Activated T-cell treated with anti-CD3 and anti-CD28 coated beads for 24 hours (primary cell): ENCODE data around the gene PTPN20.
"Not testable (repeated sequence)": the region's sequence is repeated elsewhere in the genome, so short reads cannot be mapped to it uniquely, and the experiment has no call there.

Experiments
- DNase-seq: peaks from one replicate; pipeline ENCODE4 v3.0.0-alpha.2; 2020; ENCODE audit warnings: low read depth

Gene PTPN20, protein sequence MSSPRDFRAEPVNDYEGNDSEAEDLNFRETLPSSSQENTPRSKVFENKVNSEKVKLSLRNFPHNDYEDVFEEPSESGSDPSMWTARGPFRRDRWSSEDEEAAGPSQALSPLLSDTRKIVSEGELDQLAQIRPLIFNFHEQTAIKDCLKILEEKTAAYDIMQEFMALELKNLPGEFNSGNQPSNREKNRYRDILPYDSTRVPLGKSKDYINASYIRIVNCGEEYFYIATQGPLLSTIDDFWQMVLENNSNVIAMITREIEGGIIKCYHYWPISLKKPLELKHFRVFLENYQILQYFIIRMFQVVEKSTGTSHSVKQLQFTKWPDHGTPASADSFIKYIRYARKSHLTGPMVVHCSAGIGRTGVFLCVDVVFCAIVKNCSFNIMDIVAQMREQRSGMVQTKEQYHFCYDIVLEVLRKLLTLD

DNA sequence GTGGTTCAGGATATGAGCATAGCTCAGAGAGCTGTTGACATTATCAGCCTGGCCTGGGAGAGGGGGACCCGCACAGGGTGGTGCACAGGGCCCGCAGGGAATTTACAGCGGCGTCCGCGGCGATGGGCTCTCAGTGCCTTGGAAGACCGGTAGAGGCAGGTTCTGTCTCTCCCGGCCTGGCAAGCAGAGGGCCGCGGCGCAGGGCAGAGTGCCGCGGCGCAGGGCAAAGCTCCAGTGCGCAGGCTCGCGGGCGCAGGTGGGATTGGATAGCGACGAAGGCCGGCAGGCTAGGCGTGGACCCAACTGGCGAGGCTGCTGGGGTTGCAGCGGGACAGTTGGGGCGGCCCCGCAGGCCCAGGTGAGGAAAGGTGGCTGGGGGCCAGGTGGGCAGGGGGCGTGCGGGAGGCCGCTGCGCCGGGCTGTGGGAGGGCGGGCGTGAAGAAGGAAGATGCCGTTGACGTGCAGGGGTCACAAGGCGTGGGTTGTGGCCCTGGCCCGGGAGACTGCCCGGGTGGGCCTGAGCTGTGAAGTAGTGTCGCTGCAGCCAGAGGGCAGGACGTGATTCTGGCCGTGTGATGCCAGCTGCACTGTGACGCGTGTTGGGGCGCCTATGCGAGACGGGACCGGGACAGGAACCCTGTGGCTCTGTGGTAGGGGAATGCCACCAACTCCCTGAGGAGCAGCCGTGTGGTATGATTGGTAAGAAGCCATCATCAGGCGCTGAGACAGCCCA lies at the start of gene PTPN20:
Gene PTPN20, plus strand, starts transcription at position 285 of the 733 bp plus-strand sequence. CDS start 21,072 bp downstream, outside the sequence.
- not testable (repeated sequence) for DNase-seq

DNA sequence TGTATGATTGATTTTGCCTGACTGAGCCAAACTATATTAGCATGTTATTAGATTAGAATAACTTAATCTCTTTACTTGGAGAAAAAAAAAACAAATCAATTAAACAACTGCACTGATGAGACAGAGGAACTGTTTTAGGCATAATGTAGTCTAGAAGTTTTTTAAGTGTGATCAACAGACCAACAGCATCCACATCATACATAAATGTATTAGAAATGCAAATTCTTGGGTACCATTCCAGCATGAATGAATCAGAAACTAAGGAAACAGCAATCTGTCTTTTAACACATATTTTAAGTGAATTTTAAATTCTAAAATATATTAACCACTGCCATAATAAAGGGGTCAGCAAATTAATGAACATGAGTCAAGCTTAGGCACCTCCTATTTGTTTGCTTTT lies 41.5 kb upstream of the PTPN20 start:
- DNase-seq = not testable (repeated sequence)

DNA sequence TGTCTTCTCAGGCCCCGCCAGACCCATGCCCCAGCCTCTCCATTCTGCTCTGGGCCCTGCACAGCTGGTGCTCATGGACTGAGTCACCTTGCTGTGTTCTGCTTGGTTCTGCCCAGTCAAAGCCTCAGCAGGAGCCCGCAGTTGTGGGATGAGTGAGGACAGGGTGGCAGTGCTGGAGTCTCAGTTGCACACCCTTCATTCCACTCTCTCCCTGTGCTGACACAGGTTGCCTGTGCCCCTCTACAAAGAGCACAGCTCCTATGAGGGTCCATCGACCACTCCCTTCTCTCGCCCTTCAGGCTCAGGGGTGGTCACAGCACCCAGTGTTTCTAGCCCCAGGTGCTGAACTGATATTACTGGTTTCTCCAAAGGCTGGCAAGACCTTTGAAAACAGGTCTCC lies 39.6 kb upstream of the PTPN20 start:
- not testable (repeated sequence) for DNase-seq

DNA sequence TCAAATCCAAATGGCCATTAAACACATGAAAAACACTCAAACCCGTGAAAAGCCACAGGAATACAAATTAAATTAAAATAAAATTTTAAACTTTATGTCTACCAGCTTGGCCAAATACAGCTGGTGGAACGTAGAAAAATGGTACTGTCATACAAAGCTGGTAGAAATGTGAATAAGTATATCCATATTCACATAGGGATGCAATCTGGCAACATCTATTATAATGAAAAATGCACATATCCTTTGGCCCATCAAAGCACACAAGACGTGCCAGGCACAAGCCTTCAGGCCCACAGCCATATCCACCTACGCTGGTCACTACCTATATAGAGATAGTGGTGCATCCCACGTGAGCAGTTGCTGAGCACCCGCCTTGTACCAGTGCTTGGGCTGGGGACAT lies 35.9 kb upstream of the PTPN20 start:
- not testable (repeated sequence) for DNase-seq

DNA sequence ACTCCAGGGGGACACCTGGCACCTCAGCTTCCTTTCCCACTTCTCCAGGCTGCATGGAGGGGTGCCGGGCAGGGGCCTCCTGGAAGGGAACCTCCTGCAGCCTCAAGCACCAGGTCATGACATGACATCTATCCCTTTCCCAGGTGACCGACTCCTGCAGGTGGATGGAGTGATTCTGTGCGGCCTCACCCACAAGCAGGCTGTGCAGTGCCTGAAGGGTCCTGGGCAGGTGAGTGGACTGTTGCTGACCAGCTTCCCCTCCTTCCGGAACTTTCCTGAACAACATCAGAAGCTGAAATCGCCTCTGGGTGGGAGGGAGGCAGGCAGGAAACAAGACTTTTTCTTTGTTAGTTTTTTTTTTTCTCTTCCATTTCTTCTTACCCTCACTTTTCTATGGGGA lies 34.5 kb upstream of the PTPN20 start:
- not testable (repeated sequence) for DNase-seq

DNA sequence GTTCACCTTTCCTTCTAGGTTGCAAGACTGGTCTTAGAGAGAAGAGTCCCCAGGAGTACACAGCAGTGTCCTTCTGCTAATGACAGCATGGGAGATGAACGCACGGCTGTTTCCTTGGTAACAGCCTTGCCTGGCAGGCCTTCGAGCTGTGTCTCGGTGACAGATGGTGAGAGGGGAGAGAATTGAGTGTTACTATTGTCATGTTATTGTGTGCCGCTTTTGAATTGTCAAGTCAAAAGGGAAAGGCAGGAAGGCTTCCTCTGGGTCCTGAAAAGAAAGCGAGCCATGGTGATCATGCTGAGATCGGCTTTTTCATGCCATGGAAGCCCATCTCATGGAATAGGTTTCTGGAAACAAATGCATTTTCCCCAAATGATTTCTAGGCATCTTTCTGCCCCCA lies 32.5 kb upstream of the PTPN20 start:
- DNase-seq = not testable (repeated sequence)

DNA sequence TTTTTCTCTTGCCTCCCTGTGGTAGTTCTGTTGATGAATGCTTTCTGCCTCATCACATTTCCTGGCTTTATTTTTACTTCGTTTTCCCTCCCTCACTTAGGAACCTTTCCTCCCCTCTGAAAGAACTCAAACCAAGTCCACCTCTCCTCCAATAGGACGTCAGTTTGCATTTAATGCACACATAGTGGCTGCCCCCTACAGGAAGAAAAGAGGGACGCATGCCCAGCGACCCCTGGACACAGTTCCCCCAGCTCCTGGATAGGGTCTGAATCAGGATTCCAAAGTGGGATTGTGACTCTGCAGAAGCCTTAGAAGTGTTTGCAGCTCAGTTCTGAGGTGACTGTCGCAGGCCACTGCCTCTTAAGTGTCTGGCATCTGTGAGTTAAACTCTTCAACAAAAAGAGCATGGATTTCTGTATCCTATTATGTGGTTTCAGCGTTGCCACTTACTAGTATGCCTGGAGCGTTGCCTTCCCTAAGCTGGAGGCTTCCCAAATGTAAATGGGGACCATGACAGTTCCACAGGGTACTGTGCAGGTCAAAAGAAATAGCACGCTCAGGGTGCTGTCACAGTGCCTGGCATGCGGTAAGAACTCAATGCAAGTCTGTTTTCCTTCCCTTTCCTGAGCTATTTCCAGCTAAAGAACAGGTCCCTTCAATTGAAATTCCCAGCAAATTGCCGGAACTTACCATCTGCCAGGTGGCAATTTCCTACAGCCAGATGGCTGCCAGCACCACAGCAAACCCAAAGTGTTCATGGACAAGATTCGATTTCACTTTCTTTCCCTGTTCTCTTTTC lies 20.2 kb upstream of the PTPN20 start:
- DNase-seq = not testable (repeated sequence)

DNA sequence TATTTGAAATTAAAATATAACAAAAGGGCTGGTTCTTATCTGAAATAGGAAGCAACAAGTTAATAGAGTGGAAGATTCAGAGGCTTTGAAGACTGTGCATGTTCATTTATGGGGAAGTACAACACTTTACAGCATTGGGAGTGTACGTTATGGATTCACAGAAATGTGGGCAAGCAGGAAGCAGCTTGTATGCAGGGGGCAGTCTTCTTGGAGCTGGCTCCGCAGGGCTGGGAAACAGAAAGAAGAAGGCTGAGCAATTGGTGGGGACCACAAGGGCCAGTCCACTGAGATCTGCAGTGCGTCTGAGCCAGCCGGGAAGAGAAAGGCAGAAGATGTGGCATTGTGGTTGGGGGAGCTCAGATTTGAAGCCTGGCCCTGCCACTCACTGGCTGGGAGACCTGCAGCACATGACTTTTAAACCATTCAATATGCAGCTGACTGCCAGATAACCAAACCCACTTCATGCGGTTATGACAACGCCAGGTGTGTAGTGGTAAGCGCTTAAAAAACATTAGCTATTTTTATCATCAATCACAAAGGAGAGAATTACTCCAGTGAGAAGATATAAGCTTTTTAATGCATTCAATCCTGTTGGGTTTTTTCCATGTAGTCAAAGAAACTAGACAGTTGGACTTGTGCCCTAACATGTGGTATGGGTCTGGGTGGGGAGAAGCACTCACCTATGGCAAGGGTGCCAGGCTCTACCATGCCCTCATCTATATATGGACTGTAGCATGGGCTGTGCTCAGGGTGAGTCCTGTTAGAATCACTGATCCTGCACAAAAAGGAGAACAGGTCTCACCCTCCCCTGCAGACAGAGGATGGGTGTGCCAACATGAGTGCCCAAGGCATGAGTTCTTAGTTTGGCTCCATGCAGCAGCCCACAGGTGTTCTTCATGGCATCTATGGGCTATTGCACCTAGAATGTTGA lies 14.2 kb upstream of the PTPN20 start:
- not testable (repeated sequence) for DNase-seq

DNA sequence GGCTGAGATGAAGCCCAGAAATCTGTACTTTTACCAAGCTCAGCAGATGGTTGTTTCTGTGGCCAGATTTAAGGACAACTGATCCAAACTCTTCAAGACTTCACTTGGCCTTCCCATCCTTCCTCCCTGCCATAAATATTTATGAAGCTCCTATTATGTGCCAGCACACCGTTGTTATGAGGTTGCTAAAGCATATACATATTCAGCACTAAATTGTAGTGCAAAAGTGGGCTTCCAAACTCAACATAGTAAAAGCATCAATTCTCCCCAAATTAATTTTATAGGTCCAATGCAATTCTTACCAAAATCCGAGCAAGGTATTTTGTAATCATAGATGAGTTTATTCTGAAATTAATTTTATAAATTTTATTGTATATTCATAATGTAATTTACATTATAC lies 10.0 kb upstream of the PTPN20 start:
- DNase-seq = not testable (repeated sequence)

DNA sequence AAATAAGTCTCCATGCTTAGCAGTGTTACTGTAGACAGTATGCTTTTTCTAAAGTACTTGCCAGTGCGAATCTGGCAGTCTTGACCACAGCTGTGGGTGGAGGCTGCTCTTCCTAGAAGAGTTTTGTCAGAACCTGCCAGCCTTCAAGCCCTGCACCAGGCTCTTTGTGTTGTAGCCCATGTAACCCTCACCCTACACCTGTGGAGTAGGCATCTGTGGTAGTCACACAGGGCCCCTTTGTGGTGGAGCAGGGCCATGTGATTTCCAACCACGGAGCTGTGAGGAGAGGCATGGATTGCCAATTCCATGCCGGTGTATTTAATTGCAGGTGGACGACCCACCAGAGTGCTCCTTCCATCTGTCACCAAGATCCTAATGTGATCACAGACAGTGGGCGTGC lies 7.4 kb upstream of the PTPN20 start:
- DNase-seq = not testable (repeated sequence)

DNA sequence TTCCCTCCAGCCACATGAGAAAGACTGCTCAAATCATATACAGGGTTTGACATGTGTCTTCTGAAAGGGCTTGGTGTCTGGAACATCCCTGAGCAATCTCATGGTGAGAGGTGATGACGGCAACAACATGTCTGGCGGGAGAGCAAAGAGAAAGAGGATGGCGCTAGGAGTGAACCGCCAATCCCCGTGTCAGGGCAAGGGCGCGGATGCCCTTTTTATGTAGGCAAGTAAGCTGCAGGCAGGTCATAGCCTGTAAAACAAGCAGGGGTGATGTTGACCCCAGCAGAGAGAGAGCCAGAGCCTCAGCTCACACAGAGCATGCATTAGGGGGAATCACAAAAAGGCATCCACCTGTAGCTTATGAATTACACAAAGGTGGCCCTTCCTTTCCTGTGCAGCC lies 4.9 kb upstream of the PTPN20 start:
- not testable (repeated sequence) for DNase-seq

DNA sequence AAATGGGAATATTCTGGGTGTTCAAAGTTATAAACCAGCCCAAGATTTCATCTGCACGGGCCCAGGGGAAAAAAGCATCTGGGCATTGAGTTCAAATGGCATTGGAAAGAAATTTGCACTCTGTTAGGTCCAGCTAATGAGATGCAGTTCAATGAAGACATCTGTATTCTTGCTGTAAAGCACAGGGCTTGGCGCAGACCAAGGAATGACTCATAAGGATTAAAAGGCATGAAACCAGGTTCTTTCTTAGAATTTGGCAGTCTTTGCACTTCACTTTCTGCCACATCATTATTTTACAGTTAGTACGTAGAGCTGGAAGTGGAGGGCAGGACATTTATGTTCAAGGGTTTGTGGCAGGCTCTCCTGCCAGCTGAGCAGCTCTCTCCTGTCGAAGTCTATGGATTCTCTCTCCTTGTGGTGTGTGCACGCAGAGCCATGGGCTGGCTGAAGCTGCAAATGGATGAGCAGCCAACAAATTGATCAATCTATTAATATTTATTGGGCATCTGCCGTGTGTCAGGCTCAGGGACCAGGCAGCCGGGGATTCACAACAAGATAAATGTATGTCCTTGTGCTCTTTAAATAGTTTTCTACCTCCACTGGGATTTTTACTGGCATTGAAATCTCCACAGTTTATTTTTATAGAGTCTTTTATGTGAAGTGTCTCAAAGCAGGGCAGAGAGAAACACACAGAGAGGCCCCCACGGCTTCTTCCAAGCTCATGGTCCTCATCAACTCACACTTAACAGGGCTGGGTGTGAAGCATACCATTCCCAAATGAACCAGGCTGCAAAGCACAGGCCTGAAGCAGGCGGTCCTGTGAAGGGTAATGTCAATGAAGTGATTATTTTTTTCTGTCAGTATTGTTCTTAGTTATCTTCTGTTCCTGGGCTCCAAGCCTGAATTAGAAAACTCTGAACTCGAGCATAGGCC lies 3.8 kb upstream of the PTPN20 start:
- DNase-seq = not testable (repeated sequence)

DNA sequence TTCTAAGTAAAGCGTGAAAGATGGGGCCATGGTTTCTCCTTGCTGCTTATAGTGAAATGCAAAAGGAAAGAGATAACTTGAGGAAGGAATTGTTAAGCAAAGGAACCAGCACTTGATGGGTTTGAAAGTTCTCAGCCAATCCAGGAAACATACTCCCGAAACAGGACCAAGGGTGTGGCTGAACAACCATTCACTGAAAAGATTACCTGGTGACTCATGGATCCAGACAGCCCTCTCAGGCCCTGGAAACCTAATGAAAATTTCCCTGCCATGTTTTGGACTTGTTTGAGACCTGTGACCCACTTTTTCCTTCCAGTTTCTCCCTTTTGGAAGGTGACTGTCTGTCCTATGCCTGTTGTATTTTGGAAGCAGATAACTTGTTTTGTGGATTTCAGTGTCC lies 11.3 kb downstream of the PTPN20 start:
- not testable (repeated sequence) for DNase-seq

DNA sequence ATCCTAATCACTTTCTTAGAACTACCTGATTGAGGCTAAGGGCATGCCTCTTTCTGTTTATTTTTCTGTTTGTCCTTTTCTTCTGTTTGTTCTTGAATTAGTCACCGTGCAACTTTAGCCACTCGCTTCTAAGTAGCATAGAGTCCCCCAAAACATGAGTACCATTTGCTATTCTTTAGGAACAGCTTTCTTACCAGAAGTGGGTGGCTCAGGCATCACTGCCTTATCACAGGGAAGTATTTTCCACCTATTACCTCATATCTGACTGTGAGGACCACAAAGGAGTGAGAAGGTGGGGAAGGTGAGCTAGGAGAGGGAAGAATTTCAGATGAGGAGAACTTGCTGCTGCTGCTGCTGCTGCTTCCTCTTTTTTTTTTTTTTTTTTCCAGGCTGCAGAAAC lies 13.9 kb downstream of the PTPN20 start:
- not testable (repeated sequence) for DNase-seq

DNA sequence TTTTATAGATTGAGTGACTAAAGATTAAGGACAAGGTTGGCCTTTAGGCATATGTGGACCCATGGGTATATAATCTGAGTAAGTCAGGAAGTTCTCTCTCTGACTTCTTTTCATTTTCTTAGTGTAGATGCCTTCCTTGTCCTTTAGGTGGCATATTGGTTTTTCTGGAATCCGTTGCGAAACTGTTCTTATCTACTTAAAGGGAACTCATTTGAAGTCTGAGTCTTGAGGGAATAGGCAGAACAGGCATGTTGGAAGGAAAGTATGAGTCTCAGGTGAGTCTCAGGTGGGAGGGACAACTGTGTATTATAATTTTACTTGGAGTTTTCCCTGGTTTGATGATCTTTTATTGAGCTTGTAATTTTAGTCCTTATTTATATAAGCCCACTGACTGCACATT lies 14.6 kb downstream of the PTPN20 start:
- not testable (repeated sequence) for DNase-seq

DNA sequence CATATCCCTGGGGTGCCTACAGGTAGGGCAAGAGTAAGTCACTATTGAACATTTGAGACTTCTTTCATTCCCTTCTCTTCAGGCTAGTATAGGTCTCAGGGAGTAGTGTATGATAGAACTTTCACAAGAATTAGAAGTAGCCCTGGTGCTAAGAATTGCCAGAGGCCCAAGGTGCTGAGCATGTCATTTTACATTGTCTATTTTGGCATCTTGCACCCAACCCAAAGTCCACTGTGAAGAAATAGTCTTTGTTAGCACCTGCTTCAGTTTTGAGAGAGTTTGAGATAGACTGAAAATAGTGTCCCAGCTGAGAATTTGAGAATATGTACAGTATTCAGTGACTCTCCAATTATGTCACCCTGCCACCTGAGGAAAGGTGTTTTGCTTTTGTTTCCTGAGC lies 17.6 kb downstream of the PTPN20 start:
- not testable (repeated sequence) for DNase-seq

DNA sequence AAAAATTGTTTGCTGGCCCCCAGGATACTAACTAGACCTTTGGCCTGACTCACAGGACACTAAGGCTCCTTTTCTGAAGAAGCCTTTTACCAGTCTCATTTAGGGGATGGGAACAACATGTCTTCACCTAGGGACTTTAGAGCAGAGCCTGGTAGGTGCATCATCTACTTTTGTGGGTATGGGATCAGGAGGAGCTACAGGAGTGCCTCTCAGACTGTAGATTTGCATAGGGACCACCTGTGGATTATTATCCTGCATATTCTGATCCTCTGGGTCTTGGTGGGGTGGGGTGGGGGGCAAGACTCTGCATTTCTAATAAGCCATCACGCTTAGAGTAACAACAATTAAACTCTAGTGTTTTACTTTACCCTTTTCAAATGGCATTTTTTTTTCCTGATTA lies 21.2 kb downstream of the PTPN20 start:
- DNase-seq = not testable (repeated sequence)

DNA sequence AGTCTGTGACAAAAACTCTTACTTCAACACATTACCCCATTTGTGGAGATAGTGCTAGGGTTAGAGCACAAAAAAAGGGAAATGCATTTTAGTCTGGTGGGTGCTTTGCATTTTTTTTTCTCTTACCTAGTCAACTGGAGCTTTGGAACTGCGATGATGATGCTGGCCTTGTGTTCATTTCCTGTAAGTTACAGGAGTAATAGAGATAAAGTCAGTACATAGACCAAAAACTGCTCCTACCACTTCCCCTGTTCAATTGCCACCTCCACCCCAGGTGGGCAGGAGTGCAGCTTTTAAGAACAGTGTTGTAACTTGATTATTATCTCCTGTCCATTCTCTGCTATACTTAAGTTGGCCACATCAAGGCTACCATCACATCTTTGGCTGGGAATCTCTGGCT lies 29.9 kb downstream of the PTPN20 start:
- DNase-seq = not testable (repeated sequence)

DNA sequence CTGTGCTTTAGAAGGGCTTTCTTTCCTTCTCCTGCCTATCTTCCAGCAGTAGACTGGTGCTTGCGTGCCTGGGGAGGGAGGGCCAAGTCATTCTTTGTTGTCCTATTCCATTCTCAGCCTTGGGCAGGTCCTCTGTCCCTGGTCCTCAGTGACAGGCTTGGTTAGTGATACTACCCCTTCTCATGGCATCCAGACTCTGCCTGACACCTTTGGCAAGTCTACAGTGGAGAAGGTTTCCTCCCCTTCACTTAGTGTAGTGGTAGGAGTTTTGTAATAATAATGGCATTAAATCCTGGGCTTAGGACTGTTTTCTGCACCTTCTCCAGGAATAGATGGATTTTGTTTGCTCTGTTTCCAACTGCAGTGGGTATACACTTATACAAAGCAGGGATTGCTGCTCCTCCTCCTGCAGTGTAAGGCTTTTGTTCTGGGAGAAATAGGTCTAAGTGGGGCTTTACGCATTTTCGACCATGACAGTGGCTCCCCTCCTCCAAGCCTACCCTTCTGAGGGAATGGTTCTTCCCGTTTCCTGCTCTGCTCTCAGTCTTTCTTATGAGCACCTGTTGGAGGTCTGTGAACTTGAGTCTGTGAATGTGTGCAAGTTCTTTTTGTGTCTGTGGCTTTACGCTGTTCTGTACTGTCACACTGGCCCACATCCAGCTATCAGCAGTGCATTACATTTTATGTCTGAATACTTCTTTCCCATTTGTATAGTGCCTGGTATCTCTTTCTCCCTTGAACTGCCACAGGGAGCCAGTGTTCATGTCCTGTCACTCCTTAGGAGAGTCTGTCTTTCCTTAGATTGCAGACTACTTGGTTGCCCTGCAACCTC lies 37.7 kb downstream of the PTPN20 start:
- DNase-seq = not testable (repeated sequence)
